PC-3 (cell line): ENCODE measurements around the gene TRMT5. TPM values are rescaled to one million over a fixed set of nuclear protein-coding genes. Genes with fewer than 3 reads are reported as not detected.

Experiments
- ATAC-seq: fragments of 200-7000 bp; cut with Tn5 transposase; 2 replicates; pipeline ENCODE4 v1.9.1; 2020; ENCODE audit warnings: mild to moderate bottlenecking, moderate library complexity
- BruUV-seq: library from RNA; stranded (reverse); fragments of 400-500 nt; replicated peaks from 2 replicates; lab custom pipeline; 2021; lab: Mats Ljungman, UMichigan
- CTCF ChIA-PET: fragments of 300-600 bp; sonication (Branson Sonifier 250); formaldehyde crosslinking; loops from one replicate; lab custom pipeline; 2022; ENCODE audit warnings: antibody characterized with exemption; lab: Charles Lee
- POLR2A ChIA-PET: fragments of 300-600 bp; sonication (Branson Sonifier 250); formaldehyde crosslinking; loops from one replicate; lab custom pipeline; 2022; ENCODE audit warnings: antibody characterized with exemption; ENCODE audit not compliant: unreplicated experiment; lab: Charles Lee
- DNase-seq: peaks from one replicate; pipeline ENCODE4 v3.0.0-alpha.2; 2015
- H2AFZ ChIP-seq: fragments of 300-600 bp; sonication (generic); 2 replicates; pipeline ENCODE4 v1.6.0; 2016; ENCODE audit warnings: antibody characterized with exemption, low read length
- H3F3A ChIP-seq: fragments of 300-600 bp; sonication (generic); one replicate; pipeline ENCODE4 v1.6.0; 2017; ENCODE audit warnings: antibody characterized with exemption, low read length, control low read depth, mild to moderate bottlenecking; ENCODE audit not compliant: unreplicated experiment
- H3K27ac ChIP-seq: fragments of 300-600 bp; sonication (generic); 2 replicates; pipeline ENCODE4 v1.5.1; 2016; ENCODE audit warnings: mild to moderate bottlenecking, low read length
- H3K27me3 ChIP-seq: fragments of 300-600 bp; sonication (generic); 2 replicates; pipeline ENCODE4 v1.6.1; 2016; ENCODE audit warnings: low read length, mixed read lengths
- H3K36me3 ChIP-seq: fragments of 300-600 bp; sonication (generic); 2 replicates; pipeline ENCODE4 v1.6.1; 2016; ENCODE audit warnings: low read depth, mixed run types, low read length, mixed read lengths
- H3K4me1 ChIP-seq: fragments of 300-600 bp; sonication (generic); 2 replicates; pipeline ENCODE4 v1.5.1; 2016; ENCODE audit warnings: low read length; ENCODE audit not compliant: insufficient read depth
- H3K4me2 ChIP-seq: fragments of 300-600 bp; sonication (generic); 2 replicates; pipeline ENCODE4 v1.6.0; 2016; ENCODE audit warnings: low read length
- H3K4me3 ChIP-seq: fragments of 300-600 bp; sonication (generic); 2 replicates; pipeline ENCODE4 v1.5.1; 2016; ENCODE audit warnings: mild to moderate bottlenecking, low read length, mixed read lengths
- H3K79me2 ChIP-seq: fragments of 300-600 bp; sonication (generic); 2 replicates; pipeline ENCODE4 v1.6.1; 2017; ENCODE audit warnings: low read length, mixed read lengths
- H3K9ac ChIP-seq: fragments of 300-600 bp; sonication (generic); 2 replicates; pipeline ENCODE4 v1.6.0; 2016; ENCODE audit warnings: mild to moderate bottlenecking, low read length
- H3K9me2 ChIP-seq: fragments of 300-600 bp; sonication (generic); replicated peaks from 2 replicates; pipeline ENCODE4 v1.6.1; 2016; ENCODE audit warnings: mixed run types, low read length, mixed read lengths
- H3K9me3 ChIP-seq: fragments of 300-600 bp; sonication (generic); 2 replicates; pipeline ENCODE4 v1.6.1; 2016; ENCODE audit warnings: low read length, mixed read lengths
- H4K20me1 ChIP-seq: fragments of 300-600 bp; sonication (generic); 2 replicates; pipeline ENCODE4 v1.6.1; 2016; ENCODE audit warnings: low read length, mixed read lengths
- EZH2 ChIP-seq: fragments of 300-600 bp; sonication (generic); IDR thresholded peaks from one replicate; pipeline ENCODE4 v1.6.1; 2017; ENCODE audit warnings: antibody characterized with exemption, mild to moderate bottlenecking, low read length; ENCODE audit not compliant: unreplicated experiment
- EZH2phosphoT487 ChIP-seq: fragments of 300-600 bp; sonication (generic); IDR thresholded peaks from 2 replicates; pipeline ENCODE4 v1.6.1; 2018; ENCODE audit warnings: mild to moderate bottlenecking, antibody characterized with exemption, low read length, borderline replicate concordance
- intact Hi-C: fragments of 100-400 bp; cut with micrococcal nuclease; formaldehyde crosslinking; loops from 2 replicates; pipeline ENCODE4 v1.9.0; 2023
- total RNA-seq: library from RNA; depleted of rRNA; stranded (reverse); fragments of >200 nt; gene quantifications from 2 replicates; pipeline ENCODE4 v1.2.3, GENCODE V29; 2014
- TF ChIP-seq, protein P1 (sequence below): fragments of 300-600 bp; sonication (generic); conservative IDR thresholded peaks from 2 replicates; pipeline ENCODE4 v1.5.1; 2017; ENCODE audit warnings: antibody characterized with exemption, low read depth, mild to moderate bottlenecking, low read length

The TRMT5 gene
- total RNA-seq, 1 experiment from 2014 or later = 12.8 TPM

DNA sequence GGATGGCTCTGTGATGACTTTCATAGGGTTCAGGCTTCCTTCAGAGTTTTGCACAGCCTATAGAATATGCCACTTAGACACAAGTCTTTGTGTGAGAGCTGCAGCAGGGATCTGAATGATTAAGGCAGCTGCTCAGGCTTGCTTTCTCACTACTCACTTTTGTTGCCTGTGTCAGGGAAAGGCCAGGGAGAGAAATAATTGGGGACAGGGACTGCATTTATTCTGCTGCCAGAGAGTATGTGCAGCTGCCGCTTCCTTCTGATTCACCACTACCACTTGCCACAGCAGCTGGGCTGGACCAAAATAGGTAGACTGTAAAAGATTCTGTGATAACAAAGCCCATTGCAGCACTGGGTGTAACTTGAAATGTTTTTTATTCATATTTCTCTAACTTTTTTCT is 49.7 kb downstream of the TRMT5 start:
- Histone ChIP-seq H3F3A (peaks cover 3% of the 10 kb centered on the region), H3K9ac (no peak overlapping the region), H2AFZ (no peak overlapping the region), H3K9me2 (no peaks in the 10 kb centered on the region), H3K36me3 (no peaks in the 10 kb centered on the region), H3K27ac (no peak overlapping the region), H3K4me3 (no peak overlapping the region), H3K4me1 (no peaks in the 10 kb centered on the region), H4K20me1 (no peaks in the 10 kb centered on the region), H3K9me3 (no peaks in the 10 kb centered on the region), H3K4me2 (no peak overlapping the region), H3K79me2 (no peaks in the 10 kb centered on the region), H3K27me3 (no peaks in the 10 kb centered on the region)
- POLR2A ChIA-PET = no interaction called here
- DNase-seq = no peak
- ATAC-seq = peak; percentile 57
- intact Hi-C loops = loop anchor here (5.0 kb wide), 1 partner anchor 154 kb away; no protein-coding TSS in a partner anchor
- CTCF ChIA-PET = no interaction called here
- TF ChIP-seq EZH2phosphoT487 (no peak), EZH2 (no peak)
- TF ChIP-seq, protein P1, sequence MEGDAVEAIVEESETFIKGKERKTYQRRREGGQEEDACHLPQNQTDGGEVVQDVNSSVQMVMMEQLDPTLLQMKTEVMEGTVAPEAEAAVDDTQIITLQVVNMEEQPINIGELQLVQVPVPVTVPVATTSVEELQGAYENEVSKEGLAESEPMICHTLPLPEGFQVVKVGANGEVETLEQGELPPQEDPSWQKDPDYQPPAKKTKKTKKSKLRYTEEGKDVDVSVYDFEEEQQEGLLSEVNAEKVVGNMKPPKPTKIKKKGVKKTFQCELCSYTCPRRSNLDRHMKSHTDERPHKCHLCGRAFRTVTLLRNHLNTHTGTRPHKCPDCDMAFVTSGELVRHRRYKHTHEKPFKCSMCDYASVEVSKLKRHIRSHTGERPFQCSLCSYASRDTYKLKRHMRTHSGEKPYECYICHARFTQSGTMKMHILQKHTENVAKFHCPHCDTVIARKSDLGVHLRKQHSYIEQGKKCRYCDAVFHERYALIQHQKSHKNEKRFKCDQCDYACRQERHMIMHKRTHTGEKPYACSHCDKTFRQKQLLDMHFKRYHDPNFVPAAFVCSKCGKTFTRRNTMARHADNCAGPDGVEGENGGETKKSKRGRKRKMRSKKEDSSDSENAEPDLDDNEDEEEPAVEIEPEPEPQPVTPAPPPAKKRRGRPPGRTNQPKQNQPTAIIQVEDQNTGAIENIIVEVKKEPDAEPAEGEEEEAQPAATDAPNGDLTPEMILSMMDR = no peak
- no TSS peak for BruUV-seq

DNA sequence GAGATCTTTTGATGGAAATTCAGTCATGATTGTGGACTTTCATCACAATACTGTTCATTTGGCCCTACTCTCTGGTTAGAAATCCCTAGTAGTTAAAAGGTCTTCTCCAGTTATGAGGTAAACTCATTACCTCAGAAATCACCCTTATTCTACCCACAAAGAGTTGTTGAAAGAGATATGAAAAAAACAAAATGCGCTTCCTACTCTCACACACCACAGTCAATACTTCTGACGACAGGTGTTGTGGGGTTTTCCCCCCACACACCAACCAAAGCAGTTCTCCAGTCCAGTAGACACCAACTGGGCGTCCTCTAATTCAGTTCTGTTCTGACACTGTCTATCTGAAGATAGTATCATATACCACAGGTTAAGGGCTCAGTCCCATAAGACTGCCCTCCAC is 54.9 kb downstream of the TRMT5 start:
- ChIA-PET POLR2A (no interaction called here), CTCF (no interaction called here)
- intact Hi-C loops = no loop called here
- Histone ChIP-seq H3K4me2 (no peak overlapping the region), H3K9me2 (no peaks in the 10 kb centered on the region), H3K9me3 (no peaks in the 10 kb centered on the region), H3K27me3 (no peaks in the 10 kb centered on the region), H3K4me1 (peaks cover 9% of the 10 kb centered on the region), H3K27ac (no peak overlapping the region), H3K4me3 (no peak overlapping the region), H3K36me3 (no peaks in the 10 kb centered on the region), H3F3A (no peaks in the 10 kb centered on the region), H2AFZ (no peak overlapping the region), H3K79me2 (no peaks in the 10 kb centered on the region), H3K9ac (no peak overlapping the region), H4K20me1 (0 out of 2 replicates have a peak, but pooled peaks cover 5% of the 10 kb centered on the region)
- no peak for TF ChIP-seq EZH2
- TF ChIP-seq, protein P1 = no peak
- no peak for TF ChIP-seq EZH2phosphoT487
- ATAC-seq (no peak), DNase-seq (no peak)
- no TSS peak for BruUV-seq

DNA sequence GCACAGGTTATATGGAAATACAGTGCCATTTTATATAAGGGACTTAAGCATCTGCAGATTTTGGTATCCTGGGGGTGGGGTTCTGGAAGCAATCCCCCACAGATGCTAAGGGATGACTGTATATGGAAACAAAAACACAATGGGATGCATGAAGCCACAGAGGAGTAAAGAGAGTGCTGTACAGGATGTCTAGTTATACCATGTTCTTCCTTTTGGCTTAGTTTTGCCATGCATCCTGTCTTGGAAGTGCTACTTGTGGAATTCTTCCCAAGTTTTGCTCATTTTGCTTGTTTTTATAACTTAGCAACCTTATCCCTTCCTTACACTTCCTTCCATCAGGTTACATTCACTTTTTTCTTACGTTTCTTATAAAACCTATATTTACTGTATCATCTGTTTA is 55.6 kb downstream of the TRMT5 start:
- no peaks in the 10 kb centered on the region for H3K9me3 ChIP-seq
- no peaks in the 10 kb centered on the region for H3K27me3 ChIP-seq
- peaks cover 9% of the 10 kb centered on the region for H3K4me1 ChIP-seq
- H4K20me1 ChIP-seq = 0 out of 2 replicates have a peak, but pooled peaks cover 5% of the 10 kb centered on the region
- no peak overlapping the region for H2AFZ ChIP-seq
- DNase-seq (no peak), ATAC-seq (no peak)
- TF ChIP-seq, protein P1 = no peak
- TF ChIP-seq EZH2phosphoT487 (no peak), EZH2 (no peak)
- no peaks in the 10 kb centered on the region for H3K9me2 ChIP-seq
- H3K9ac ChIP-seq = no peak overlapping the region
- H3K79me2 ChIP-seq = no peaks in the 10 kb centered on the region
- H3F3A ChIP-seq = no peaks in the 10 kb centered on the region
- no peak overlapping the region for H3K4me2 ChIP-seq
- H3K36me3 ChIP-seq = no peaks in the 10 kb centered on the region
- ChIA-PET CTCF (no interaction called here), POLR2A (no interaction called here)
- intact Hi-C loops = no loop called here
- H3K27ac ChIP-seq = no peak overlapping the region
- no TSS peak for BruUV-seq
- H3K4me3 ChIP-seq = no peak overlapping the region
